H1 (cell line): ENCODE data around the gene GLIPR1. TPM values are rescaled to one million over a fixed set of nuclear protein-coding genes. Genes with fewer than 3 reads are reported as not detected.

Experiments used
- CTCF ChIA-PET: fragments of 300-600 bp; sonication (Branson Sonifier 250); formaldehyde crosslinking; loops from one replicate; lab custom pipeline; 2021; ENCODE audit not compliant: partially characterized antibody; lab: Charles Lee
- POLR2A ChIA-PET: fragments of 300-600 bp; sonication (Branson Sonifier 250); formaldehyde crosslinking; loops from one replicate; lab custom pipeline; 2021; ENCODE audit warnings: inconsistent platforms; ENCODE audit not compliant: partially characterized antibody; lab: Charles Lee
- DNase-seq, 2 experiments: peaks; one replicate each; pipeline versions ENCODE4 v3.0.0 to v3.0.0-alpha.2; 2010 to 2022; ENCODE audit warnings: low spot score in 2 of 2, low read depth in 1 of 2, mixed read lengths in 1 of 2
- FAIRE-seq: peaks from 2 replicates; lab custom pipeline; 2011; peaks lifted over from hg19 to GRCh38; lab: Jason Lieb, UNC
- H2AFZ ChIP-seq: 2 replicates; pipeline ENCODE4 v1.8.1; 2012; ENCODE audit warnings: low read length, inconsistent platforms
- H2AK5ac ChIP-seq: 2 replicates; pipeline ENCODE4 v1.6.1; 2013; ENCODE audit warnings: low read depth, low read length
- H2BK120ac ChIP-seq: replicated peaks from 2 replicates; pipeline ENCODE3; 2013; ENCODE audit warnings: low read depth, low read length, inconsistent platforms
- H2BK12ac ChIP-seq: 2 replicates; pipeline ENCODE4 v1.6.1; 2013; ENCODE audit warnings: low read depth, low read length
- H2BK15ac ChIP-seq: 2 replicates; pipeline ENCODE4 v1.6.1; 2013; ENCODE audit warnings: low read length
- H2BK20ac ChIP-seq: 2 replicates; pipeline ENCODE4 v1.6.1; 2013; ENCODE audit warnings: low read length
- H2BK5ac ChIP-seq: 2 replicates; pipeline ENCODE4 v1.6.1; 2013; ENCODE audit warnings: low read depth, low read length
- H3K14ac ChIP-seq: 2 replicates; pipeline ENCODE4 v1.6.1; 2013; ENCODE audit warnings: inconsistent platforms; ENCODE audit not compliant: insufficient read length
- H3K18ac ChIP-seq: 2 replicates; pipeline ENCODE4 v1.6.1; 2013; ENCODE audit warnings: low read length; ENCODE audit errors: extremely low read depth
- H3K23ac ChIP-seq: 2 replicates; pipeline ENCODE4 v1.6.1; 2013; ENCODE audit warnings: inconsistent platforms; ENCODE audit not compliant: insufficient read length
- H3K23me2 ChIP-seq: 2 replicates; pipeline ENCODE4 v1.6.1; 2013; ENCODE audit warnings: low read depth, low read length
- H3K27ac ChIP-seq: 2 replicates; pipeline ENCODE4 v1.6.1; 2011; ENCODE audit warnings: low read depth, low read length, inconsistent platforms
- H3K27me3 ChIP-seq, 4 experiments: replicated peaks in 1 of 4; 1 replicate in 1 of 4; 2 replicates in 3 of 4; pipeline versions ENCODE4 v1.6.1 to v1.8.1; 2011 to 2013; ENCODE audit warnings: low read length in 3 of 4, mild to moderate bottlenecking in 3 of 4, inconsistent platforms in 2 of 4, mixed read lengths in 2 of 4, moderate library complexity in 1 of 4; ENCODE audit not compliant: control insufficient read depth in 3 of 4, insufficient read depth in 3 of 4; ENCODE audit errors: extremely low read depth in 1 of 4
- H3K36me3 ChIP-seq, 4 experiments: 2 replicates each; pipeline versions ENCODE4 v1.6.1 to v1.8.1; 2011 to 2013; ENCODE audit warnings: mild to moderate bottlenecking in 4 of 4, low read length in 3 of 4, moderate library complexity in 2 of 4, control low read depth in 1 of 4, inconsistent platforms in 1 of 4; ENCODE audit not compliant: insufficient read depth in 4 of 4, control insufficient read depth in 2 of 4
- H3K4ac ChIP-seq: replicated peaks from 2 replicates; pipeline ENCODE3; 2013; ENCODE audit warnings: low read length, low read depth, mixed read lengths, inconsistent platforms; ENCODE audit not compliant: insufficient read length
- H3K4me1 ChIP-seq, 4 experiments: replicated peaks in 1 of 4; 1 replicate in 1 of 4; 2 replicates in 3 of 4; pipeline versions ENCODE4 v1.6.1 to v1.8.1; 2011 to 2013; ENCODE audit warnings: low read length in 3 of 4, inconsistent platforms in 2 of 4, mixed read lengths in 1 of 4; ENCODE audit not compliant: insufficient read depth in 4 of 4, control insufficient read depth in 3 of 4
- H3K4me2 ChIP-seq, 2 experiments: 2 replicates each; pipeline versions ENCODE4 v1.6.1 to v1.8.1; 2011 to 2013; ENCODE audit warnings: low read depth in 2 of 2, low read length in 2 of 2, control low read depth in 1 of 2, inconsistent platforms in 1 of 2, mild to moderate bottlenecking in 1 of 2; ENCODE audit not compliant: insufficient read depth in 1 of 2
- H3K4me3 ChIP-seq, 4 experiments: fragments of 200-600, 300-600 bp in 1 of 4; sonication (generic), shearing (Covaris generic), sonication (Bioruptor Twin) in 1 of 4; 2 replicates each; pipeline versions ENCODE4 v1.5.1 to v1.8.1; 2011 to 2016; ENCODE audit warnings: low read length in 4 of 4, low read depth in 3 of 4, control low read depth in 2 of 4, inconsistent platforms in 2 of 4, mild to moderate bottlenecking in 2 of 4, mixed read lengths in 1 of 4, moderate library complexity in 1 of 4; ENCODE audit not compliant: insufficient read depth in 2 of 4; ENCODE audit errors: extremely low read depth in 1 of 4
- H3K56ac ChIP-seq: replicated peaks from 2 replicates; pipeline ENCODE3; 2013; ENCODE audit warnings: low read depth, mild to moderate bottlenecking, mixed read lengths, low read length, inconsistent platforms; ENCODE audit not compliant: insufficient read length
- H3K79me1 ChIP-seq: 2 replicates; pipeline ENCODE4 v1.6.1; 2013; ENCODE audit warnings: low read depth, low read length, control low read depth
- H3K79me2 ChIP-seq, 2 experiments: 2 replicates each; pipeline versions ENCODE4 v1.6.1 to v1.8.1; 2012 to 2013; ENCODE audit warnings: low read length in 2 of 2, mild to moderate bottlenecking in 2 of 2, inconsistent platforms in 1 of 2; ENCODE audit not compliant: insufficient read depth in 2 of 2, control insufficient read depth in 1 of 2
- H3K9ac ChIP-seq, 4 experiments: replicated peaks in 1 of 4; 1 replicate in 1 of 4; 2 replicates in 3 of 4; pipeline versions ENCODE4 v1.6.1 to v1.8.1; 2011 to 2013; ENCODE audit warnings: low read depth in 3 of 4, low read length in 3 of 4, control low read depth in 2 of 4, mild to moderate bottlenecking in 2 of 4, moderate library complexity in 2 of 4, inconsistent platforms in 1 of 4; ENCODE audit errors: extremely low read depth in 1 of 4
- H3K9me3 ChIP-seq, 2 experiments: 2 replicates each; pipeline versions ENCODE4 v1.6.1 to v1.8.1; 2012 to 2013; ENCODE audit warnings: mild to moderate bottlenecking in 2 of 2, moderate library complexity in 2 of 2, control low read depth in 1 of 2, inconsistent platforms in 1 of 2, low read depth in 1 of 2, low read length in 1 of 2, mixed read lengths in 1 of 2; ENCODE audit not compliant: insufficient read depth in 2 of 2
- H4K20me1 ChIP-seq, 2 experiments: replicated peaks in 1 of 2; 2 replicates each; pipeline versions ENCODE3 to v1.8.1; 2011 to 2013; ENCODE audit warnings: inconsistent platforms in 2 of 2, low read length in 2 of 2, mild to moderate bottlenecking in 1 of 2; ENCODE audit not compliant: insufficient read depth in 2 of 2, control insufficient read depth in 1 of 2
- H4K5ac ChIP-seq: 2 replicates; pipeline ENCODE4 v1.6.1; 2013; ENCODE audit warnings: low read length, low read depth, mixed read lengths, inconsistent platforms; ENCODE audit not compliant: insufficient read length
- H4K8ac ChIP-seq: 2 replicates; pipeline ENCODE4 v1.8.0; 2013; ENCODE audit warnings: mild to moderate bottlenecking, moderate library complexity, low read length, inconsistent platforms; ENCODE audit not compliant: insufficient read depth; ENCODE audit errors: extremely low read depth
- H4K91ac ChIP-seq: replicated peaks from 2 replicates; pipeline ENCODE3; 2013; ENCODE audit warnings: low read length, mixed read lengths, inconsistent platforms; ENCODE audit not compliant: insufficient read length
- BCL11A ChIP-seq, 2 experiments: IDR thresholded peaks; one replicate each; pipeline ENCODE4 v1.6.1; 2011; ENCODE audit warnings: low read depth in 2 of 2, low read length in 2 of 2, mild to moderate bottlenecking in 2 of 2
- BRCA1 ChIP-seq: IDR thresholded peaks from 2 replicates; pipeline ENCODE4 v1.6.1; 2012; ENCODE audit warnings: low read depth, low read length, improper control_type of control experiment
- CBX8 ChIP-seq: fragments of 300-800, 300-1000 bp; sonication (generic); IDR thresholded peaks from 2 replicates; pipeline ENCODE4 v1.7.1; 2016; ENCODE audit warnings: low read depth, low read length, borderline replicate concordance
- CHD2 ChIP-seq: IDR thresholded peaks from 2 replicates; pipeline ENCODE4 v1.6.1; 2012; ENCODE audit warnings: low read length, improper control_type of control experiment
- CTBP2 ChIP-seq: IDR thresholded peaks from 2 replicates; pipeline ENCODE4 v1.7.0; 2011; ENCODE audit warnings: borderline replicate concordance, mild to moderate bottlenecking, moderate library complexity, mixed read lengths, low read length; ENCODE audit not compliant: insufficient read depth, insufficient read length
- EGR1 ChIP-seq: IDR thresholded peaks from 2 replicates; pipeline ENCODE4 v1.6.1; 2011; ENCODE audit warnings: low read depth, low read length, borderline replicate concordance
- GABPA ChIP-seq: IDR thresholded peaks from 2 replicates; pipeline ENCODE4 v1.6.1; 2011; ENCODE audit warnings: mild to moderate bottlenecking, low read length, moderate library complexity, borderline replicate concordance; ENCODE audit not compliant: insufficient read depth
- KDM1A ChIP-seq: fragments of 200-600, 300-600 bp; sonication (generic); IDR thresholded peaks from 2 replicates; pipeline ENCODE4 v1.7.1; 2016; ENCODE audit warnings: mild to moderate bottlenecking, low read length, borderline replicate concordance
- NANOG ChIP-seq: IDR thresholded peaks from 2 replicates; pipeline ENCODE4 v1.6.1; 2011; ENCODE audit warnings: low read length, low read depth, mild to moderate bottlenecking, inconsistent platforms; ENCODE audit not compliant: insufficient read depth, poor library complexity, severe bottlenecking
- RNF2 ChIP-seq: fragments of 200-900, 300-1000 bp; sonication (generic); IDR thresholded peaks from 2 replicates; pipeline ENCODE4 v1.7.1; 2016; ENCODE audit warnings: borderline replicate concordance, low read depth, mild to moderate bottlenecking, antibody characterized with exemption, low read length; ENCODE audit not compliant: poor library complexity, severe bottlenecking; ENCODE audit errors: missing control alignments
- SAP30 ChIP-seq: fragments of 300-600 bp; sonication (generic); IDR thresholded peaks from 2 replicates; pipeline ENCODE4 v1.7.1; 2012; ENCODE audit warnings: low read length, moderate library complexity, mild to moderate bottlenecking, inconsistent platforms; ENCODE audit not compliant: insufficient read depth, insufficient replicate concordance
- SIN3A ChIP-seq, 2 experiments: IDR thresholded peaks in 1 of 2; conservative IDR thresholded peaks in 1 of 2; 2 replicates each; pipeline ENCODE4 v1.6.1; 2011 to 2012; ENCODE audit warnings: low read length in 2 of 2, improper control_type of control experiment in 1 of 2, low read depth in 1 of 2, mild to moderate bottlenecking in 1 of 2
- SIX5 ChIP-seq: IDR thresholded peaks from 2 replicates; pipeline ENCODE4 v1.6.1; 2011; ENCODE audit warnings: mild to moderate bottlenecking, low read depth, low read length
- SP1 ChIP-seq: IDR thresholded peaks from 2 replicates; pipeline ENCODE4 v1.6.1; 2011; ENCODE audit warnings: low read depth, low read length
- WGBS, 2 experiments: shearing (Covaris generic) in 1 of 2; methylation state at CpG; one replicate each; pipeline versions ENCODE4 v1.1.6 to v1.1.7; 2013 to 2015; ENCODE audit warnings: low lambda C conversion rate in 2 of 2, mixed read lengths in 2 of 2, inconsistent platforms in 1 of 2, low coverage in 1 of 2, missing lambda C conversion rate in 1 of 2; ENCODE audit not compliant: insufficient replicate concordance in 2 of 2, insufficient coverage in 1 of 2, insufficient read length in 1 of 2; ENCODE audit errors: extremely low coverage in 1 of 2, missing lambda C conversion rate in 1 of 2; 5-methylcytosine and 5-hydroxymethylcytosine counted together
- polyA plus RNA-seq, 7 experiments: library from polyadenylated mRNA; depleted of rRNA in 3 of 7; stranded (reverse) in 5 of 7; unstranded in 2 of 7; fragments of >200 nt in 5 of 7; fragments of 200-250 nt in 2 of 7; gene quantifications; 1 replicate in 5 of 7; 2 replicates in 1 of 7; 4 replicates in 1 of 7; pipeline versions ENCODE4 v1.2.1 to v1.2.3, GENCODE V29; 2011 to 2013; ENCODE audit warnings: missing spikeins in 2 of 7, mixed read lengths in 2 of 7
- total RNA-seq: library from RNA; stranded (reverse); fragmentation: NEBNext Ultra II Directional; extraction: Animal tissue kit (Norgen Biotek cat#: 25700); gene quantifications from 2 replicates; pipeline ENCODE4 v1.2.1, GENCODE V29; 2021

The GLIPR1 gene
- total and polyA plus RNA-seq, 2 of the 8 experiments (the other 6 are each of a cell fraction or from before 2014, with no cell fraction given), result 0.23 to 1.5 TPM

GRCh38 chr12:75476071-75476470 lies 4.5 kb upstream of the GLIPR1 start:
- H3K56ac ChIP-seq, result no peak overlapping the region
- no peaks in the 10 kb centered on the region for H4K20me1 ChIP-seq
- no peaks in the 10 kb centered on the region for H3K79me1 ChIP-seq
- H3K9ac ChIP-seq, result no peak overlapping the region
- no peak overlapping the region for H3K18ac ChIP-seq
- 75% methylated on average over 1 of the region's 1 CpG; no CpG with 5 or more reads in 1 of the 2 experiments for WGBS, 2 experiments
- H3K27me3 ChIP-seq, result no peaks in the 10 kb centered on the region
- no peak overlapping the region for H2BK12ac ChIP-seq
- H3K4me2 ChIP-seq, result no peak overlapping the region
- H3K27ac ChIP-seq, result no peak overlapping the region
- DNase-seq, result no peak
- H4K91ac ChIP-seq, result no peak overlapping the region
- CTCF ChIA-PET, result interaction anchor here (0.6 to 4.3 kb wide), 4 partner anchors 8 to 59 kb away, joined by 3 to 33 read pairs (median 4); no protein-coding TSS in a partner anchor
- H4K8ac ChIP-seq, result no peak overlapping the region
- H3K79me2 ChIP-seq, result no peaks in the 10 kb centered on the region
- no peak overlapping the region for H3K23ac ChIP-seq
- FAIRE-seq, result no peak
- H4K5ac ChIP-seq, result no peak overlapping the region
- no peak overlapping the region for H2BK20ac ChIP-seq
- H2BK120ac ChIP-seq, result no peak overlapping the region
- POLR2A ChIA-PET, result no interaction called here
- H3K23me2 ChIP-seq, result no peaks in the 10 kb centered on the region
- no peaks in the 10 kb centered on the region for H3K36me3 ChIP-seq
- H2BK15ac ChIP-seq, result no peak overlapping the region
- H3K4me3 ChIP-seq, result no peak overlapping the region
- no peaks in the 10 kb centered on the region for H3K9me3 ChIP-seq
- no peak overlapping the region for H2AFZ ChIP-seq
- peaks cover 0 to 3% (median 0%) of the 10 kb centered on the region in 4 experiments; a peak in 2 of 7 replicates for H3K4me1 ChIP-seq
- no peak overlapping the region for H3K4ac ChIP-seq
- H2AK5ac ChIP-seq, result no peak overlapping the region
- H3K14ac ChIP-seq, result no peak overlapping the region
- H2BK5ac ChIP-seq, result no peak overlapping the region
- TF ChIP-seq SIN3A (conservative IDR thresholded peaks at IDR 0.05 in 1 of 2, IDR thresholded peaks at IDR 0.05 in 1 of 2; ENCODE audit: low read depth in 1 of 2, low read length in 2 of 2), result no peak
- no peak for TF ChIP-seq RNF2
- no peak for TF ChIP-seq SP1
- TF ChIP-seq SAP30, result no peak
- TF ChIP-seq NANOG, result no peak
- no peak for TF ChIP-seq EGR1
- no peak for TF ChIP-seq CBX8
- no peak for TF ChIP-seq SIX5
- TF ChIP-seq KDM1A, result no peak
- no peak for TF ChIP-seq GABPA
- no peak for TF ChIP-seq BCL11A (IDR thresholded peaks at IDR 0.05; ENCODE audit: low read depth in 2 of 2, low read length in 2 of 2)
- no peak for TF ChIP-seq CTBP2
- TF ChIP-seq BRCA1, result no peak
- no peak for TF ChIP-seq CHD2
